Stimulated activated naive B cell treated with anti-CD40 and anti-IgM and Interleukin-4, amounts not matched to agents 10 μg/mL and 1 μg/mL and 100 μg/mL, for 72 hours (primary cell): ENCODE results near the gene GRIP1.

Experiments used
- ATAC-seq, 2 donors: fragments of 150-1000 bp; cut with Tn5 transposase; replicated peaks; 2 replicates each; pipeline ENCODE4 v1.10.0; 2021; ENCODE audit warnings: moderate library complexity in 1 of 2
- DNase-seq: peaks from one replicate; pipeline ENCODE4 v3.0.0; 2021
- H3K27ac Mint-ChIP-seq: one replicate; pipeline ENCODE4 v1.8.0; 2022; ENCODE audit warnings: mild to moderate bottlenecking, mixed read lengths
- H3K27me3 Mint-ChIP-seq, 2 donors: one replicate each; pipeline ENCODE4 v1.8.0; 2022; ENCODE audit warnings: mixed read lengths in 2 of 2
- H3K36me3 Mint-ChIP-seq, 2 donors: one replicate each; pipeline ENCODE4 v1.8.0; 2022; ENCODE audit warnings: mixed read lengths in 2 of 2, mild to moderate bottlenecking in 1 of 2
- H3K4me1 Mint-ChIP-seq, 2 donors: one replicate each; pipeline ENCODE4 v1.8.0; 2022; ENCODE audit warnings: mixed read lengths in 2 of 2, mild to moderate bottlenecking in 1 of 2
- H3K4me3 Mint-ChIP-seq, 2 donors: one replicate each; pipeline ENCODE4 v1.8.0; 2022; ENCODE audit warnings: mild to moderate bottlenecking in 2 of 2, mixed read lengths in 2 of 2, moderate library complexity in 1 of 2
- H3K9me3 Mint-ChIP-seq, 2 donors: one replicate each; pipeline ENCODE4 v1.8.0; 2022; ENCODE audit warnings: mixed read lengths in 2 of 2, mild to moderate bottlenecking in 1 of 2

The GRIP1 gene

GRCh38 chr12:66617991-66618390 lies 60.9 kb downstream of the GRIP1 start:
- no peak for ATAC-seq
- no peak for DNase-seq
- H3K4me1 Mint-ChIP-seq = peaks cover 31 to 57% of the 10 kb centered on the region in 2 donors
- H3K4me3 Mint-ChIP-seq = no peak overlapping the region
- no peaks in the 10 kb centered on the region for H3K36me3 Mint-ChIP-seq
- no peaks in the 10 kb centered on the region for H3K27me3 Mint-ChIP-seq
- no peak overlapping the region for H3K27ac Mint-ChIP-seq
- H3K9me3 Mint-ChIP-seq = peaks cover 0 to 3% of the 10 kb centered on the region in 2 donors

- Mint-ChIP-seq H3K4me1 (peaks cover 13 to 16% of the 10 kb centered on the region in 2 donors), H3K4me3 (no peak overlapping the region), H3K9me3 (no peaks in the 10 kb centered on the region), H3K27ac (no peak overlapping the region), H3K27me3 (no peaks in the 10 kb centered on the region), H3K36me3 (no peaks in the 10 kb centered on the region)
- DNase-seq = no peak
- ATAC-seq = no peak
These were observed 66.6 kb downstream of the GRIP1 start for GRCh38 chr12:66612090-66612775.

- Mint-ChIP-seq H3K9me3 (no peaks in the 10 kb centered on the region), H3K4me1 (peaks cover 0 to 3% of the 10 kb centered on the region in 2 donors), H3K27me3 (peaks cover 0 to 4% of the 10 kb centered on the region in 2 donors), H3K36me3 (no peaks in the 10 kb centered on the region), H3K4me3 (no peak overlapping the region), H3K27ac (no peak overlapping the region)
- no peak for DNase-seq
- no peak for ATAC-seq
These were observed 71.7 kb downstream of the GRIP1 start for GRCh38 chr12:66607147-66607546.

- ATAC-seq = no peak
- no peak for DNase-seq
- peaks cover 0 to 4% of the 10 kb centered on the region in 2 donors for H3K27me3 Mint-ChIP-seq
- H3K4me1 Mint-ChIP-seq = peaks cover 6 to 10% of the 10 kb centered on the region in 2 donors
- H3K27ac Mint-ChIP-seq = no peak overlapping the region
- H3K4me3 Mint-ChIP-seq = no peak overlapping the region
- no peaks in the 10 kb centered on the region for H3K36me3 Mint-ChIP-seq
- no peaks in the 10 kb centered on the region for H3K9me3 Mint-ChIP-seq
These were observed 73.6 kb downstream of the GRIP1 start for GRCh38 chr12:66605293-66605692.

GRCh38 chr12:66603981-66604479 lies 74.8 kb downstream of the GRIP1 start:
- Mint-ChIP-seq H3K9me3 (no peaks in the 10 kb centered on the region), H3K36me3 (no peaks in the 10 kb centered on the region), H3K27me3 (peaks cover 0 to 4% of the 10 kb centered on the region in 2 donors), H3K27ac (no peak overlapping the region), H3K4me1 (peaks cover 8 to 22% of the 10 kb centered on the region in 2 donors), H3K4me3 (no peak overlapping the region)
- ATAC-seq (no peak), DNase-seq (no peak)

GRCh38 chr12:66603461-66603860 lies 75.4 kb downstream of the GRIP1 start:
- ATAC-seq = no peak
- peaks cover 0 to 4% of the 10 kb centered on the region in 2 donors for H3K27me3 Mint-ChIP-seq

GRCh38 chr12:66602483-66603143 lies 76.3 kb downstream of the GRIP1 start:
- H3K4me3 Mint-ChIP-seq = no peak overlapping the region
- no peaks in the 10 kb centered on the region for H3K36me3 Mint-ChIP-seq
- DNase-seq = no peak
- ATAC-seq = no peak
- peaks cover 0 to 4% of the 10 kb centered on the region in 2 donors for H3K27me3 Mint-ChIP-seq
- no peak overlapping the region for H3K27ac Mint-ChIP-seq
- H3K9me3 Mint-ChIP-seq = no peaks in the 10 kb centered on the region
- peaks cover 11 to 32% of the 10 kb centered on the region in 2 donors for H3K4me1 Mint-ChIP-seq

More at GRCh38 chr12:66603461-66603860, 75.4 kb downstream of the GRIP1 start:
- no peak overlapping the region for H3K27ac Mint-ChIP-seq
- peaks cover 11 to 27% of the 10 kb centered on the region in 2 donors for H3K4me1 Mint-ChIP-seq
- H3K9me3 Mint-ChIP-seq = no peaks in the 10 kb centered on the region
- no peak overlapping the region for H3K4me3 Mint-ChIP-seq
- no peak for DNase-seq
- no peaks in the 10 kb centered on the region for H3K36me3 Mint-ChIP-seq

- DNase-seq (no peak), ATAC-seq (no peak)
- peaks cover 0 to 4% of the 10 kb centered on the region in 2 donors for H3K27me3 Mint-ChIP-seq
- no peaks in the 10 kb centered on the region for H3K9me3 Mint-ChIP-seq
- peaks cover 15 to 41% of the 10 kb centered on the region in 2 donors for H3K4me1 Mint-ChIP-seq
- H3K27ac Mint-ChIP-seq = peak overlapping the region; percentile 9
- H3K4me3 Mint-ChIP-seq = no peak overlapping the region
- no peaks in the 10 kb centered on the region for H3K36me3 Mint-ChIP-seq
These were observed 78.0 kb downstream of the GRIP1 start for GRCh38 chr12:66600903-66601302.

- Mint-ChIP-seq H3K36me3 (no peaks in the 10 kb centered on the region), H3K4me1 (peaks cover 15 to 41% of the 10 kb centered on the region in 2 donors), H3K9me3 (no peaks in the 10 kb centered on the region), H3K27me3 (peaks cover 0 to 4% of the 10 kb centered on the region in 2 donors), H3K27ac (no peak overlapping the region), H3K4me3 (no peak overlapping the region)
- ATAC-seq = no peak
- DNase-seq = no peak
These were observed 79.1 kb downstream of the GRIP1 start for GRCh38 chr12:66599816-66600215.

GRCh38 chr12:66598608-66599007 lies 80.3 kb downstream of the GRIP1 start:
- Mint-ChIP-seq H3K4me1 (peaks cover 16 to 41% of the 10 kb centered on the region in 2 donors), H3K27ac (no peak overlapping the region), H3K27me3 (peaks cover 0 to 4% of the 10 kb centered on the region in 2 donors), H3K9me3 (peaks cover 0 to 1% of the 10 kb centered on the region in 2 donors), H3K4me3 (no peak overlapping the region), H3K36me3 (no peaks in the 10 kb centered on the region)
- DNase-seq (no peak), ATAC-seq (no peak)

- peaks cover 17 to 41% of the 10 kb centered on the region in 2 donors for H3K4me1 Mint-ChIP-seq
- no peak overlapping the region for H3K27ac Mint-ChIP-seq
These were observed 80.8 kb downstream of the GRIP1 start for GRCh38 chr12:66598079-66598478.

GRCh38 chr12:66596199-66596598 lies 82.7 kb downstream of the GRIP1 start:
- Mint-ChIP-seq H3K36me3 (no peaks in the 10 kb centered on the region), H3K9me3 (peaks cover 0 to 1% of the 10 kb centered on the region in 2 donors)
- no peak for DNase-seq

More at GRCh38 chr12:66598079-66598478, 80.8 kb downstream of the GRIP1 start:
- ATAC-seq (no peak), DNase-seq (no peak)
- H3K4me3 Mint-ChIP-seq = no peak overlapping the region
- H3K36me3 Mint-ChIP-seq = no peaks in the 10 kb centered on the region
- H3K27me3 Mint-ChIP-seq = peaks cover 0 to 4% of the 10 kb centered on the region in 2 donors
- peaks cover 0 to 1% of the 10 kb centered on the region in 2 donors for H3K9me3 Mint-ChIP-seq

GRCh38 chr12:66594688-66595087 lies 84.2 kb downstream of the GRIP1 start:
- H3K4me3 Mint-ChIP-seq = no peak overlapping the region
- DNase-seq (no peak), ATAC-seq (no peak)
- H3K27me3 Mint-ChIP-seq = no peaks in the 10 kb centered on the region
- no peak overlapping the region for H3K27ac Mint-ChIP-seq
- H3K4me1 Mint-ChIP-seq = peaks cover 10 to 25% of the 10 kb centered on the region in 2 donors
- H3K9me3 Mint-ChIP-seq = peaks cover 0 to 1% of the 10 kb centered on the region in 2 donors
- no peaks in the 10 kb centered on the region for H3K36me3 Mint-ChIP-seq

More at GRCh38 chr12:66596199-66596598, 82.7 kb downstream of the GRIP1 start:
- H3K27me3 Mint-ChIP-seq = no peaks in the 10 kb centered on the region
- no peak for ATAC-seq
- H3K4me3 Mint-ChIP-seq = no peak overlapping the region
- H3K4me1 Mint-ChIP-seq = peaks cover 14 to 36% of the 10 kb centered on the region in 2 donors
- H3K27ac Mint-ChIP-seq = no peak overlapping the region

- peaks cover 0 to 3% of the 10 kb centered on the region in 2 donors for H3K9me3 Mint-ChIP-seq
- ATAC-seq (no peak), DNase-seq (no peak)
- H3K36me3 Mint-ChIP-seq = no peaks in the 10 kb centered on the region
- H3K4me3 Mint-ChIP-seq = no peak overlapping the region
- H3K4me1 Mint-ChIP-seq = peaks cover 5 to 14% of the 10 kb centered on the region in 2 donors
- no peaks in the 10 kb centered on the region for H3K27me3 Mint-ChIP-seq
- no peak overlapping the region for H3K27ac Mint-ChIP-seq
These were observed 88.4 kb downstream of the GRIP1 start for GRCh38 chr12:66590275-66590985.
